T-cell (primary cell): ENCODE data around the gene NUMB. TPM values are rescaled to one million over a fixed set of nuclear protein-coding genes. Genes with fewer than 3 reads are reported as not detected.

Experiments used
- ATAC-seq, 4 experiments: fragments of 200-7000 bp in 3 of 4; fragments of 150-1000 bp in 1 of 4; cut with Tn5 transposase; replicated peaks in 1 of 4; 1 replicate in 3 of 4; 2 replicates in 1 of 4; pipeline ENCODE4 v1.10.0; 2021; ENCODE audit warnings: moderate library complexity in 3 of 4, mild to moderate bottlenecking in 2 of 4, moderate number of reproducible peaks in 1 of 4
- CTCF ChIA-PET, 2 donors: fragments of 300-600 bp; sonication (Branson Sonifier 250); formaldehyde crosslinking; loops; one replicate each; lab custom pipeline; 2022; ENCODE audit warnings: antibody characterized with exemption in 2 of 2; lab: Charles Lee
- POLR2A ChIA-PET, 2 donors: fragments of 300-600 bp; sonication (Branson Sonifier 250); formaldehyde crosslinking; loops; one replicate each; lab custom pipeline; 2022; ENCODE audit warnings: antibody characterized with exemption in 2 of 2; lab: Charles Lee
- DNase-seq, 35 experiments: peaks; one replicate each; pipeline versions ENCODE4 v3.0.0 to v3.0.0-alpha.2; 2013 to 2023
- H3K27ac ChIP-seq: one replicate; pipeline ENCODE4 v1.5.1; 2013; ENCODE audit warnings: low read length
- H3K27me3 ChIP-seq, 2 experiments: replicated peaks in 1 of 2; 1 replicate in 1 of 2; 2 replicates in 1 of 2; pipeline versions ENCODE4 v1.6.1 to v1.7.0; 2013; ENCODE audit warnings: low read length in 1 of 2, mixed read lengths in 1 of 2; ENCODE audit not compliant: control insufficient read depth in 2 of 2, insufficient read depth in 2 of 2; ENCODE audit errors: extremely low read depth in 1 of 2
- H3K36me3 ChIP-seq, 2 donors: 1 replicate in 1 of 2; 2 replicates in 1 of 2; pipeline versions ENCODE4 v1.6.1 to v1.7.0; 2013; ENCODE audit warnings: low read length in 1 of 2; ENCODE audit not compliant: control insufficient read depth in 2 of 2, insufficient read depth in 1 of 2; ENCODE audit errors: extremely low read depth in 1 of 2
- H3K4me1 ChIP-seq, 2 experiments: 1 replicate in 1 of 2; 2 replicates in 1 of 2; pipeline versions ENCODE4 v1.6.1 to v1.7.0; 2013; ENCODE audit warnings: low read length in 2 of 2, mixed read lengths in 1 of 2; ENCODE audit not compliant: insufficient read depth in 2 of 2, control insufficient read depth in 1 of 2; ENCODE audit errors: extremely low read depth in 1 of 2
- H3K4me3 ChIP-seq, 2 donors: 1 replicate in 1 of 2; 2 replicates in 1 of 2; pipeline versions ENCODE4 v1.5.1 to v1.7.0; 2013; ENCODE audit warnings: mild to moderate bottlenecking in 2 of 2, low read length in 1 of 2, moderate library complexity in 1 of 2; ENCODE audit not compliant: control insufficient read depth in 1 of 2; ENCODE audit errors: extremely low read depth in 1 of 2
- H3K9me3 ChIP-seq: 2 replicates; pipeline ENCODE4 v1.7.0; 2013
- H3K27ac Mint-ChIP-seq, 2 donors: one replicate each; pipeline ENCODE4 v1.8.0; 2020 to 2021; ENCODE audit warnings: mild to moderate bottlenecking in 2 of 2, mixed read lengths in 2 of 2
- H3K27me3 Mint-ChIP-seq, 2 donors: one replicate each; pipeline ENCODE4 v1.8.0; 2021 to 2022; ENCODE audit warnings: mixed read lengths in 2 of 2
- H3K36me3 Mint-ChIP-seq: one replicate; pipeline ENCODE4 v1.8.0; 2021; ENCODE audit warnings: mixed read lengths
- H3K4me1 Mint-ChIP-seq, 3 donors: one replicate each; pipeline ENCODE4 v1.8.0; 2020 to 2022; ENCODE audit warnings: mixed read lengths in 3 of 3, mild to moderate bottlenecking in 1 of 3
- H3K4me3 Mint-ChIP-seq, 3 donors: one replicate each; pipeline ENCODE4 v1.8.0; 2020 to 2022; ENCODE audit warnings: mild to moderate bottlenecking in 3 of 3, mixed read lengths in 3 of 3, moderate library complexity in 3 of 3
- H3K9me3 Mint-ChIP-seq, 3 donors: one replicate each; pipeline ENCODE4 v1.8.0; 2020 to 2022; ENCODE audit warnings: mixed read lengths in 3 of 3
- WGBS: methylation state at CpG from one replicate; pipeline ENCODE4 v1.1.5; 2013; ENCODE audit warnings: missing lambda C conversion rate; ENCODE audit not compliant: insufficient coverage; 5-methylcytosine and 5-hydroxymethylcytosine counted together
- total RNA-seq, 35 experiments: library from RNA in 6 of 35; stranded (reverse) in 6 of 35; fragments of 120-200 nt in 1 of 35; gene quantifications; one replicate each; pipeline versions ENCODE4 v1.2.1 to v1.2.4 and lab custom pipeline; 2013 to 2026

The NUMB gene
- total RNA-seq, 5 donors from 2014 or later (not counting 1 experiment from before 2014, with no cell fraction given): 45.1 to 52.6 (median 49.1) TPM

DNA sequence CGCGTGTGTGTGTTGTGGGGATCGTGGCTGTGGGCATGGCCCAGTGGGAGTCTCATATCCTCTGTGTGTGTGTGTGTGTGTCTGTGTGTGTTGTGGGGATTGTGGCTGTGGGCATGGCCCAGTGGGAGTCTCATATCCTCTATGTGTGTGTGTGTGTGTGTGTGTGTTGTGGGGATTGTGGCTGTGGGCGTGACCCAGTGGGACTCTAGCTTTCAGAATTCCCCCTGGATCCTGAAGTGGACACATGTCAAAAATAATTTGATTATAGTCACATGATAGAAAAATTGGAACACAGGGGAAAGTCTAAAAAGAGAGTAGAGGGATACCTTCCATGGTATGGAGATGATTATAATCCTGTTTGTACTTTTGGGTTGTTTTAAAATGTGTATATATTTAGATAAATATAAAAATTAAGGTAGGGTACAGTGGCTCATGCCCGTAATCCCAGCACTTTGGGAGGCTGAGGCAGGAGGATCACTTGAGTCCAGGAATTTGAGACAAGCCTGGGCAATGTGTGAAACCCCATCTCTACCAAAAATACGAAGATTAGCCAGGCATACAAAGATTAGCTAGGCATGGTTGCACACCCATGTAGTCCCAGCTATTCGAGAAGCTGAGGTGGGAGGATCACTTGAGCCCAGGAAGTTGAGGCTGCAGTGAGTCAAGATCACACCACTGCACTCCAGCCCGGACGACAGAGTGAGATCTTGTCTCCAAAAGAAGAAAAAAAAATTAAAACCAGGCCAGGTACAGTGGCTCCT is 210.1 kb downstream of the NUMB start:
- Histone ChIP-seq H3K4me1 (peaks cover 0 to 27% of the 10 kb centered on the region in 2 experiments), H3K9me3 (no peaks in the 10 kb centered on the region), H3K36me3 (no peaks in the 10 kb centered on the region), H3K27me3 (peaks cover 9 to 47% of the 10 kb centered on the region in 2 experiments), H3K27ac (no peak overlapping the region), H3K4me3 (no peak overlapping the region)
- Mint-ChIP-seq H3K27ac (peak overlapping the region in 1 of 2 donors; percentile 49), H3K4me1 (peaks cover 13 to 26% (median 25%) of the 10 kb centered on the region in 3 donors), H3K36me3 (no peaks in the 10 kb centered on the region), H3K27me3 (peaks cover 9 to 23% of the 10 kb centered on the region in 2 donors), H3K4me3 (no peak overlapping the region), H3K9me3 (no peaks in the 10 kb centered on the region)
- DNase-seq (no peak), ATAC-seq (no peak)
- ChIA-PET CTCF (no interaction called here), POLR2A (no interaction called here)
- WGBS: 58% methylated on average over 4 of the region's 9 CpGs

DNA sequence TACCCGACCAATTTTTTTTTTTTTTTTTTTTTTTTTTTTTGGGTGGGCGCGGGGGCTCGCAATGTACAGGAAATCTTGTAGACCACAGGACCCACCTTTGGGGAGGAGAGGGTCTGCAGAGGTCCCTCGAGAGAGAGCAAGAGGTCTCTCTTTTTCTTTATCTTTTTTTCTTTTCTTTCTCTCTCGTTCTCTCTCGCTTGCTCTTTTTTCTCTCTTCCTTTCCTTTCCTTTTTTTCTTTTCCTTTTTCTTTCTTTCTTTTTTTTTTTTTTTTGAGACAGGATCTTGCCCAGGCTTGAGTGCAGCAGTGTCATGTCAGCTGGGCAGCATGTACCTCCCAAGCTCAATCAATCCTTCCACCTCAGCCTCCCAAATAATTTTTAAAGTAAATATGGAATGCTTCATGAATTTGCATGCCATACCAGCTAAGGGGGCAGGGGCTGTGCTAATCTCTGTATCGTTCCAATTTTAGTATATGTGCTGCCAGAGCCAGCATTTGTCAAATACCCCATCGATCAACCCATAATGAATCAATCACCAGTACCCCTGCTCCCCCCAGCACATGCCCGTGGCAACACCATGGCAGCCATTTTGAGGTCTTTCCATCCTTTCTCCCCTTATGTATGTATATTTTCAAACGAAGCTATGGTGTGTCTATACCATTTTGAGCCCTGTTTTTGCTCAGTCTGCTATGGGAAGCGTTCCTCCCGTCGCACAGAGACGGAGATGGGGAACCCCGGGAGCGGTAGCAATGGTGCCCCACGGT is 211.8 kb downstream of the NUMB start:
- 82% methylated on average over 4 of the region's 18 CpGs for WGBS

GRCh38 chr14:73245480-73246325 is 212.6 kb downstream of the NUMB start:
- Mint-ChIP-seq H3K27me3 (peaks cover 25 to 43% of the 10 kb centered on the region in 2 donors), H3K4me3 (peak overlapping the region; percentile 73 to 85 (median 74)), H3K36me3 (no peaks in the 10 kb centered on the region), H3K9me3 (no peaks in the 10 kb centered on the region), H3K27ac (no peak overlapping the region), H3K4me1 (peaks cover 18 to 34% (median 33%) of the 10 kb centered on the region in 3 donors)
- 11% methylated on average over 59 of the region's 64 CpGs for WGBS
- POLR2A ChIA-PET: no interaction called here
- Histone ChIP-seq H3K9me3 (no peaks in the 10 kb centered on the region), H3K4me1 (peaks cover 0 to 27% of the 10 kb centered on the region in 2 experiments), H3K27me3 (peaks cover 9 to 63% of the 10 kb centered on the region in 2 experiments), H3K36me3 (no peaks in the 10 kb centered on the region), H3K4me3 (peak overlapping the region; percentile 51 to 62), H3K27ac (no peak overlapping the region)
- DNase-seq (peak in 32 of 35 experiments; percentile 14 to 54 (median 32)), ATAC-seq (peak; percentile 75 to 91 (median 88))
- CTCF ChIA-PET: interaction anchor here in 1 of 2 donors (0.6 kb wide), 1 partner anchor 213 kb away, joined by 8 read pairs; no protein-coding TSS in a partner anchor

More for the DNA sequence above, 211.8 kb downstream of the NUMB start:
- no peaks in the 10 kb centered on the region for H3K9me3 ChIP-seq
- ATAC-seq: no peak
- H3K4me3 Mint-ChIP-seq: peak overlapping the region; percentile 73 to 85 (median 75)
- H3K27me3 Mint-ChIP-seq: peaks cover 22 to 34% of the 10 kb centered on the region in 2 donors
- no peaks in the 10 kb centered on the region for H3K9me3 Mint-ChIP-seq
- H3K27ac ChIP-seq: no peak overlapping the region
- peaks cover 18 to 34% (median 33%) of the 10 kb centered on the region in 3 donors for H3K4me1 Mint-ChIP-seq
- ChIA-PET CTCF (interaction anchor here in 1 of 2 donors (0.6 kb wide), 1 partner anchor 212 kb away, joined by 8 read pairs; no protein-coding TSS in a partner anchor), POLR2A (interaction anchor here in 1 of 2 donors (0.7 kb wide), 1 partner anchor 32 kb away, joined by 3 read pairs; no protein-coding TSS in a partner anchor)
- peaks cover 0 to 27% of the 10 kb centered on the region in 2 experiments for H3K4me1 ChIP-seq
- no peaks in the 10 kb centered on the region for H3K36me3 Mint-ChIP-seq
- peak overlapping the region; percentile 51 to 62 for H3K4me3 ChIP-seq
- H3K27me3 ChIP-seq: peaks cover 9 to 58% of the 10 kb centered on the region in 2 experiments
- H3K36me3 ChIP-seq: no peaks in the 10 kb centered on the region
- H3K27ac Mint-ChIP-seq: no peak overlapping the region
- DNase-seq: no peak

DNA sequence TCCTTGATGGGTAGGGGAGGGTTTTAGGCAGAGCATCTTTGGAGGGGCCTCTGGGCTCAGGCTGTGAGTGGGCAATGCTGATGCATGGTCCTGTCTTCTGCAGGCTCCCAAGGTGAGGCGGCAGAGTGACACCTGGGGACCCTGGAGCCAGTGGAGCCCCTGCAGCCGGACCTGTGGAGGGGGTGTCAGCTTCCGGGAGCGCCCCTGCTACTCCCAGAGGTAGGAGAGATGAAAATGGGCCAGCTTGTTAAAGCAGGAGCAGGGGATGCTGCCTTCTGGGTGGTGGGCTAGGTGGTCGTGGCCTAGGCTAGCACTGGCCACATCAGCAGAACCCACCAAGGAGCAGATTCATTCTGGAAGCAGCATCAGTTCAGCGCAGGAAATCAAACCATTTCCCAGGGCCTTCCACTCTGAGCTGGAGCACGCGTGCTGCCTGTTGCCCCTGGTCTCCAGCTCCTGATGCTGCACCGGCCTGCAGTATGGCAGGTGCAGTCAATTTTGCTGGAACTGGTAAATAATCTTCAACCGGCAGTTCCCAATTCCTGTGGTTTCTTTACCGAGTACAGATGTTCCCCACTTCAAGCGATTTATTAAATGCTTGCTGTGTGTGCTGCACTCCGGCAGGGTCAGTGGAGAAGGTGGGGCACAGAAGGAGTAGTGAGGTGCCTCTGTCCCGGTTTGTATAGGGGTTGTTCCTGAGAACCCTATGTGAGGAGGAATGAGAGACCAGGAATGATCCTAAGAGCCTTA is 213.6 kb downstream of the NUMB start:
- ChIA-PET CTCF (no interaction called here), POLR2A (no interaction called here)
- Histone ChIP-seq H3K9me3 (no peaks in the 10 kb centered on the region), H3K27ac (no peak overlapping the region), H3K36me3 (no peaks in the 10 kb centered on the region), H3K4me1 (peaks cover 0 to 32% of the 10 kb centered on the region in 2 experiments), H3K4me3 (no peak overlapping the region), H3K27me3 (peaks cover 9 to 72% of the 10 kb centered on the region in 2 experiments)
- Mint-ChIP-seq H3K9me3 (no peaks in the 10 kb centered on the region), H3K4me3 (peak overlapping the region; percentile 57 to 85 (median 70)), H3K27me3 (peaks cover 29 to 50% of the 10 kb centered on the region in 2 donors), H3K4me1 (peaks cover 18 to 34% (median 33%) of the 10 kb centered on the region in 3 donors), H3K36me3 (no peaks in the 10 kb centered on the region), H3K27ac (no peak overlapping the region)
- ATAC-seq: no peak
- WGBS: 69% methylated on average over 11 of the region's 14 CpGs
- DNase-seq: no peak

GRCh38 chr14:73243748-73244147 is 214.6 kb downstream of the NUMB start:
- peaks cover 18 to 35% (median 34%) of the 10 kb centered on the region in 3 donors for H3K4me1 Mint-ChIP-seq
- Histone ChIP-seq H3K27ac (no peak overlapping the region), H3K9me3 (no peaks in the 10 kb centered on the region), H3K4me1 (peaks cover 0 to 32% of the 10 kb centered on the region in 2 experiments), H3K36me3 (no peaks in the 10 kb centered on the region), H3K27me3 (peaks cover 9 to 81% of the 10 kb centered on the region in 2 experiments), H3K4me3 (no peak overlapping the region)
- ATAC-seq (no peak), DNase-seq (no peak)
- no peak overlapping the region for H3K4me3 Mint-ChIP-seq
- no peaks in the 10 kb centered on the region for H3K9me3 Mint-ChIP-seq
- peaks cover 37 to 59% of the 10 kb centered on the region in 2 donors for H3K27me3 Mint-ChIP-seq
- POLR2A ChIA-PET: no interaction called here
- H3K27ac Mint-ChIP-seq: no peak overlapping the region
- H3K36me3 Mint-ChIP-seq: no peaks in the 10 kb centered on the region
- WGBS: no CpG with 5 or more reads among the region's 2 CpGs
- CTCF ChIA-PET: no interaction called here
